HCT116 (cell line): ENCODE measurements around the gene SCYGR1. TPM values are rescaled to one million over a fixed set of nuclear protein-coding genes. Genes with fewer than 3 reads are reported as not detected.

Source experiments
- ATAC-seq: fragments of 200-7000 bp; cut with Tn5 transposase; 2 replicates; pipeline ENCODE4 v1.9.1; 2020; ENCODE audit warnings: mild to moderate bottlenecking, moderate library complexity
- BruUV-seq: library from RNA; stranded (reverse); fragments of 400-500 nt; replicated peaks from 2 replicates; lab custom pipeline; 2021; lab: Mats Ljungman, UMichigan
- CTCF ChIA-PET: fragments of 300-600 bp; sonication (Branson Sonifier 250); formaldehyde crosslinking; loops from one replicate; lab custom pipeline; 2021; ENCODE audit warnings: antibody characterized with exemption; lab: Charles Lee
- POLR2A ChIA-PET: fragments of 300-600, 350-600 bp; sonication (Branson Sonifier 250); formaldehyde crosslinking; loops from one replicate; lab custom pipeline; 2021; ENCODE audit warnings: antibody characterized with exemption; lab: Charles Lee
- RAD21 ChIA-PET, 2 experiments: fragments of 300-600 bp; sonication (Branson Sonifier 250); formaldehyde crosslinking; loops; one replicate each; lab custom pipeline; 2023; ENCODE audit warnings: low total read pairs in 2 of 2; ENCODE audit not compliant: uncharacterized antibody in 2 of 2, unreplicated experiment in 2 of 2, low non-redundant PET in 1 of 2; lab: Charles Lee
- DNase-seq: peaks from one replicate; pipeline ENCODE4 v3.0.0-alpha.2; 2010; ENCODE audit warnings: low read depth, low spot score
- H2AFZ ChIP-seq: fragments of 200-600 bp; shearing (Covaris generic), sonication (generic); 2 replicates; pipeline ENCODE4 v1.6.1; 2017; ENCODE audit warnings: low read depth, mixed run types, mixed read lengths, antibody characterized with exemption, low read length; ENCODE audit not compliant: poor library complexity, severe bottlenecking
- H3K27ac ChIP-seq: 2 replicates; pipeline ENCODE4 v1.5.1; 2012; ENCODE audit warnings: low read depth, low read length
- H3K27me3 ChIP-seq: fragments of 200-600 bp; sonication (generic); 2 replicates; pipeline ENCODE4 v1.6.1; 2016; ENCODE audit warnings: mixed run types, low read length, mixed read lengths; ENCODE audit not compliant: insufficient read depth
- H3K36me3 ChIP-seq, 2 experiments: fragments of 200-500 bp in 1 of 2; fragments of 200-600 bp in 1 of 2; sonication (Bioruptor generic) in 1 of 2; sonication (generic) in 1 of 2; 2 replicates each; pipeline versions ENCODE4 v1.5.1 to v1.6.1; 2014 to 2016; ENCODE audit warnings: low read length in 2 of 2, inconsistent platforms in 1 of 2, mixed read lengths in 1 of 2, mixed run types in 1 of 2; ENCODE audit not compliant: insufficient read depth in 2 of 2, control insufficient read depth in 1 of 2
- H3K4me1 ChIP-seq, 2 experiments: fragments of 200-600 bp in 1 of 2; sonication (generic) in 1 of 2; 2 replicates each; pipeline versions ENCODE4 v1.5.1 to v1.6.1; 2012 to 2017; ENCODE audit warnings: low read length in 2 of 2, inconsistent platforms in 1 of 2, mild to moderate bottlenecking in 1 of 2, mixed read lengths in 1 of 2, mixed run types in 1 of 2, moderate library complexity in 1 of 2; ENCODE audit not compliant: insufficient read depth in 2 of 2, control insufficient read depth in 1 of 2
- H3K4me2 ChIP-seq: fragments of 200-600 bp; sonication (generic); 2 replicates; pipeline ENCODE4 v1.6.1; 2017; ENCODE audit warnings: mixed run types, low read length, mixed read lengths
- H3K4me3 ChIP-seq, 2 experiments: fragments of 200-600 bp in 1 of 2; sonication (generic) in 1 of 2; replicated peaks in 1 of 2; 2 replicates each; pipeline ENCODE4 v1.5.1; 2011 to 2016; ENCODE audit warnings: low read length in 2 of 2, control low read depth in 1 of 2, low read depth in 1 of 2, mild to moderate bottlenecking in 1 of 2, mixed read lengths in 1 of 2, mixed run types in 1 of 2
- H3K79me2 ChIP-seq: fragments of 200-600 bp; sonication (generic); 2 replicates; pipeline ENCODE4 v1.6.1; 2017; ENCODE audit warnings: mild to moderate bottlenecking, mixed run types, low read length, moderate library complexity, mixed read lengths; ENCODE audit not compliant: insufficient read depth
- H3K9ac ChIP-seq: fragments of 200-600 bp; sonication (generic); 2 replicates; pipeline ENCODE4 v1.6.1; 2016; ENCODE audit warnings: low read length, mixed read lengths
- H3K9me2 ChIP-seq: fragments of 200-600 bp; sonication (generic), shearing (Covaris generic); 2 replicates; pipeline ENCODE4 v1.6.1; 2017; ENCODE audit warnings: mixed run types, mild to moderate bottlenecking, moderate library complexity; ENCODE audit not compliant: insufficient read depth
- H3K9me3 ChIP-seq, 2 experiments: fragments of 200-500 bp in 1 of 2; fragments of 200-600 bp in 1 of 2; sonication (Bioruptor generic) in 1 of 2; sonication (generic) in 1 of 2; 2 replicates each; pipeline ENCODE4 v1.6.1; 2014 to 2017; ENCODE audit warnings: low read length in 2 of 2, mixed read lengths in 2 of 2, inconsistent platforms in 1 of 2, low read depth in 1 of 2, mild to moderate bottlenecking in 1 of 2, mixed run types in 1 of 2, moderate library complexity in 1 of 2; ENCODE audit not compliant: control insufficient read depth in 1 of 2, insufficient read depth in 1 of 2
- H4K20me1 ChIP-seq: fragments of 200-600 bp; sonication (generic), shearing (Covaris generic); 2 replicates; pipeline ENCODE4 v1.6.1; 2017; ENCODE audit warnings: mixed run types, mild to moderate bottlenecking, moderate library complexity; ENCODE audit not compliant: insufficient read depth
- CBX3 ChIP-seq: IDR thresholded peaks from 2 replicates; pipeline ENCODE4 v1.6.1; 2012; ENCODE audit warnings: low read depth
- CEBPB ChIP-seq: IDR thresholded peaks from 2 replicates; pipeline ENCODE4 v1.6.1; 2012; ENCODE audit warnings: low read depth
- ELF1 ChIP-seq: IDR thresholded peaks from 2 replicates; pipeline ENCODE4 v1.6.1; 2012; ENCODE audit warnings: low read depth, borderline replicate concordance
- EZH2 ChIP-seq: fragments of 200-600 bp; sonication (generic); IDR thresholded peaks from 2 replicates; pipeline ENCODE4 v1.6.1; 2017; ENCODE audit warnings: antibody characterized with exemption, mixed run types
- FOSL1 ChIP-seq: IDR thresholded peaks from 2 replicates; pipeline ENCODE4 v1.6.1; 2012; ENCODE audit warnings: low read depth
- JUND ChIP-seq: IDR thresholded peaks from 2 replicates; pipeline ENCODE4 v1.6.1; 2012
- MAX ChIP-seq: IDR thresholded peaks from 2 replicates; pipeline ENCODE4 v1.6.1; 2012
- POLR2A ChIP-seq: IDR thresholded peaks from 2 replicates; pipeline ENCODE4 v1.7.0; 2011; ENCODE audit warnings: borderline replicate concordance; ENCODE audit not compliant: insufficient read depth, insufficient read length; ENCODE audit errors: extremely low read depth
- POLR2AphosphoS5 ChIP-seq: IDR thresholded peaks from 2 replicates; pipeline ENCODE4 v1.6.1; 2011; ENCODE audit warnings: mild to moderate bottlenecking, low read depth, low read length, moderate library complexity
- RAD21 ChIP-seq: IDR thresholded peaks from 2 replicates; pipeline ENCODE4 v1.6.1; 2012; ENCODE audit warnings: low read depth, mild to moderate bottlenecking
- REST ChIP-seq: IDR thresholded peaks from 2 replicates; pipeline ENCODE4 v1.6.1; 2012; ENCODE audit warnings: low read depth
- SP1 ChIP-seq: IDR thresholded peaks from 2 replicates; pipeline ENCODE4 v1.6.1; 2012; ENCODE audit warnings: low read depth
- TCF7L2 ChIP-seq: IDR thresholded peaks from 2 replicates; pipeline ENCODE4 v1.7.0; 2011; ENCODE audit warnings: borderline replicate concordance, inconsistent platforms; ENCODE audit not compliant: insufficient read depth, insufficient read length; ENCODE audit errors: extremely low read depth
- YY1 ChIP-seq: IDR thresholded peaks from 2 replicates; pipeline ENCODE4 v1.6.1; 2011; ENCODE audit warnings: low read length, low read depth, moderate library complexity, mild to moderate bottlenecking; ENCODE audit not compliant: insufficient replicate concordance; ENCODE audit errors: extremely low read depth
- intact Hi-C: fragments of 100-400 bp; cut with micrococcal nuclease; formaldehyde crosslinking; loops from 2 replicates; pipeline ENCODE4 v1.10.0; 2022
- total RNA-seq: library from RNA; stranded (reverse); gene quantifications from one replicate; pipeline ENCODE4 v1.2.1, GENCODE V29; 2021; ENCODE audit not compliant: unreplicated experiment

The SCYGR1 gene
- total RNA-seq, 1 experiment from 2014 or later, result not detected

GRCh38 chr2:227401550-227401949, 13.8 kb upstream of the SCYGR1 start:
- ChIA-PET CTCF (no interaction called here), POLR2A (interaction anchor here (1.5 kb wide), 1 partner anchor 14 kb away, joined by 3 read pairs; no protein-coding TSS in a partner anchor), RAD21 (no interaction called here)
- BruUV-seq, result no TSS peak
- Histone ChIP-seq H2AFZ (no peak overlapping the region), H3K4me3 (no peak overlapping the region)
- no peak for DNase-seq
- TF ChIP-seq JUND, result no peak
- TF ChIP-seq, all 23 proteins: peak for 0
- H3K36me3 ChIP-seq, result no peaks in the 10 kb centered on the region
- no peaks in the 10 kb centered on the region for H3K79me2 ChIP-seq
- ATAC-seq, result no peak
- H3K4me1 ChIP-seq, result peaks cover 3 to 21% of the 10 kb centered on the region in 2 experiments
- no peak overlapping the region for H3K9ac ChIP-seq
- H4K20me1 ChIP-seq, result no peaks in the 10 kb centered on the region
- no peaks in the 10 kb centered on the region for H3K27me3 ChIP-seq
- no peak overlapping the region for H3K4me2 ChIP-seq
- H3K27ac ChIP-seq, result no peak overlapping the region
- H3K9me2 ChIP-seq, result no peaks in the 10 kb centered on the region
- intact Hi-C loops, result loop anchor here (10.0 kb wide), 1 partner anchor 277 kb away; no protein-coding TSS in a partner anchor
- no peaks in the 10 kb centered on the region for H3K9me3 ChIP-seq

GRCh38 chr2:227398684-227399670, 11.2 kb upstream of the SCYGR1 start:
- ChIA-PET CTCF (no interaction called here), POLR2A (no interaction called here), RAD21 (no interaction called here)
- DNase-seq, result no peak
- Histone ChIP-seq H3K4me3 (no peak overlapping the region), H3K4me2 (no peak overlapping the region), H3K27me3 (no peaks in the 10 kb centered on the region), H3K4me1 (peaks cover 0 to 9% of the 10 kb centered on the region in 2 experiments; a peak in 2 of 4 replicates), H3K27ac (no peak overlapping the region), H2AFZ (peak overlapping the region; percentile 39)
- no TSS peak for BruUV-seq
- intact Hi-C loops, result no loop called here
- no peak for TF ChIP-seq SP1
- no peak for TF ChIP-seq MAX
- no peak for TF ChIP-seq FOSL1
- TF ChIP-seq YY1, result no peak
- TF ChIP-seq REST, result no peak
- no peak for TF ChIP-seq TCF7L2
- no peak for TF ChIP-seq CEBPB
- no peak for TF ChIP-seq POLR2A
- TF ChIP-seq EZH2, result no peak
- no peak for TF ChIP-seq ELF1
- no peak for TF ChIP-seq POLR2AphosphoS5
- TF ChIP-seq CBX3, result no peak
- TF ChIP-seq RAD21, result no peak
- TF ChIP-seq, all 23 proteins: peak for 0
- H3K9me2 ChIP-seq, result no peaks in the 10 kb centered on the region
- no peak overlapping the region for H3K9ac ChIP-seq
- H4K20me1 ChIP-seq, result no peaks in the 10 kb centered on the region
- H3K79me2 ChIP-seq, result no peaks in the 10 kb centered on the region
- H3K9me3 ChIP-seq, result no peaks in the 10 kb centered on the region
- H3K36me3 ChIP-seq, result no peaks in the 10 kb centered on the region
- no peak for ATAC-seq
